Keratinocyte (primary cell): ENCODE results near the gene P2RX7. TPM values are rescaled to one million over a fixed set of nuclear protein-coding genes. Genes with fewer than 3 reads are reported as not detected.

Source experiments
- DNase-seq: peaks from one replicate; pipeline ENCODE4 v3.0.0-alpha.2; 2011; ENCODE audit warnings: low read depth, missing footprints, low spot score
- FAIRE-seq: peaks from 2 replicates; lab custom pipeline; 2011; peaks lifted over from hg19 to GRCh38; lab: Jason Lieb, UNC
- H2AFZ ChIP-seq: 2 replicates; pipeline ENCODE4 v1.6.0; 2012; ENCODE audit warnings: low read length, control low read depth, inconsistent platforms; ENCODE audit not compliant: control insufficient read depth
- H3K27ac ChIP-seq: 2 replicates; pipeline ENCODE4 v1.5.1; 2011; ENCODE audit warnings: low read length; ENCODE audit not compliant: control insufficient read depth, insufficient read depth
- H3K27me3 ChIP-seq: 3 replicates; pipeline ENCODE4 v1.6.0; 2011; ENCODE audit warnings: low read length; ENCODE audit not compliant: control insufficient read depth, insufficient read depth; ENCODE audit errors: extremely low read depth
- H3K36me3 ChIP-seq, 2 experiments: 2 replicates in 1 of 2; 3 replicates in 1 of 2; pipeline ENCODE4 v1.5.1; 2011; ENCODE audit warnings: low read length in 2 of 2, mild to moderate bottlenecking in 1 of 2; ENCODE audit not compliant: control insufficient read depth in 2 of 2, insufficient read depth in 2 of 2; ENCODE audit errors: extremely low read depth in 1 of 2
- H3K4me1 ChIP-seq: 3 replicates; pipeline ENCODE4 v1.5.1; 2011; ENCODE audit warnings: low read length; ENCODE audit not compliant: control insufficient read depth, insufficient read depth; ENCODE audit errors: extremely low read depth
- H3K4me2 ChIP-seq: 3 replicates; pipeline ENCODE4 v1.6.0; 2011; ENCODE audit warnings: low read depth, low read length; ENCODE audit not compliant: control insufficient read depth, insufficient read depth; ENCODE audit errors: extremely low read depth
- H3K4me3 ChIP-seq, 3 experiments: fragments of 200-600 bp in 1 of 3; sonication (generic) in 1 of 3; 2 replicates in 2 of 3; 3 replicates in 1 of 3; pipeline ENCODE4 v1.5.1; 2011 to 2016; ENCODE audit warnings: low read length in 3 of 3, mild to moderate bottlenecking in 3 of 3, control low read depth in 2 of 3, inconsistent platforms in 1 of 3, low read depth in 1 of 3, mixed read lengths in 1 of 3, mixed run types in 1 of 3, moderate library complexity in 1 of 3; ENCODE audit not compliant: control insufficient read depth in 2 of 3, insufficient read depth in 2 of 3; ENCODE audit errors: extremely low read depth in 1 of 3
- H3K79me2 ChIP-seq: 2 replicates; pipeline ENCODE4 v1.6.0; 2012; ENCODE audit warnings: low read length; ENCODE audit not compliant: control insufficient read depth, insufficient read depth
- H3K9ac ChIP-seq: 3 replicates; pipeline ENCODE4 v1.6.0; 2011; ENCODE audit warnings: low read length; ENCODE audit not compliant: control insufficient read depth, insufficient read depth; ENCODE audit errors: extremely low read depth
- H3K9me1 ChIP-seq: 3 replicates; pipeline ENCODE4 v1.6.0; 2011; ENCODE audit warnings: low read length; ENCODE audit not compliant: control insufficient read depth, insufficient read depth; ENCODE audit errors: extremely low read depth
- H3K9me3 ChIP-seq: 2 replicates; pipeline ENCODE4 v1.5.1; 2012; ENCODE audit warnings: low read depth, low read length; ENCODE audit not compliant: control insufficient read depth
- H4K20me1 ChIP-seq: 3 replicates; pipeline ENCODE4 v1.6.0; 2011; ENCODE audit warnings: low read length; ENCODE audit not compliant: control insufficient read depth, insufficient read depth; ENCODE audit errors: extremely low read depth
- EZH2 ChIP-seq: IDR thresholded peaks from one replicate; pipeline ENCODE4 v1.6.1; 2012; ENCODE audit warnings: inconsistent platforms, mild to moderate bottlenecking, low read length, moderate library complexity
- dilution Hi-C: fragments of 300-500 bp; cut with MboI; formaldehyde crosslinking; loops from one replicate; pipeline ENCODE4 v1.7.0; 2020; ENCODE audit warnings: low sequenced_read_pairs; ENCODE audit not compliant: extremely low pct_ligation_motif_present
- polyA plus RNA-seq, 5 experiments: library from polyadenylated mRNA; depleted of rRNA in 3 of 5; stranded (reverse) in 3 of 5; stranded (forward) in 1 of 5; unstranded in 1 of 5; fragments of >200 nt; gene quantifications; 1 replicate in 1 of 5; 2 replicates in 3 of 5; 3 replicates in 1 of 5; pipeline versions ENCODE4 v1.2.1 to v1.2.3, GENCODE V29; 2011 to 2012; ENCODE audit warnings: missing spikeins in 2 of 5, low read depth in 1 of 5, low replicate concordance in 1 of 5
- TF ChIP-seq, protein P1 (sequence below), 3 experiments: IDR thresholded peaks in 1 of 3; conservative IDR thresholded peaks in 1 of 3; optimal IDR thresholded peaks in 1 of 3; 2 replicates in 2 of 3; 3 replicates in 1 of 3; pipeline versions ENCODE3 to v1.5.1; 2011; ENCODE audit warnings: low read length in 3 of 3, mild to moderate bottlenecking in 3 of 3, moderate library complexity in 2 of 3, control low read depth in 1 of 3, inconsistent platforms in 1 of 3; ENCODE audit not compliant: insufficient read depth in 2 of 3; ENCODE audit errors: extremely low read depth in 1 of 3

P2RX7 gene
- polyA plus RNA-seq, 1 donor (not counting 4 experiments of a cell fraction or from before 2014, with no cell fraction given): 0.20 TPM

DNA sequence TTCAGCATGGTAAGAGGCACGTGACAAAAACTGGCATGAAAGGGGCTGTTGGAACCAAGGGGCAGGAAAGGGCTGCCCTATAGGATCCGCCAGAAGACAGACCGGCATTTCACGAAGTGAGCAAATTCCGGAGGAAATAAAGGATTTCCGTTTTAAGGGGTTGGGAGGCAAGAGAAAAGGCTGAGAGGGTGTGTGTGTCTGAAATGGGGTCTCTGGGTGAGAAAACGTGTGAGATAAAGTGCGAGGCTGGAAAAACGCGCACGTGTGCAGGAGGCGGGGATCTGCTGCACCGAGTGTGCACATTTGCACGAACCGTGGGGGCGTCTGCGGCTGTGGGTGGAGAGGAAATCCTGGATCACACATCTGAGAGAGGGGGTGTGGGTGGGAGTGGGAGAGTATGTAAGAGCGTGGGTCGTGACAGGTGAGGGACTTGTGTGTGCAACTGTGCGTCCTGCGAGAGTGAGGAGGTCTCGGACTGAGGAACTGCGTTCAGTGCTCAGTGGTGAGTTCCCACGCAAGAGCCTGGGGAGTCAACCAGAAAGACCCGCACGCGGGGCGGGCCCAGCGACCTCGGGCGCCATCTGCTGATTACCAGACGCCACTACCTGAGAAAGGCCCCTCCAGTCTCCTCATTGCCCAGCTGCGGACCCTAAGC, 37.0 kb upstream of the P2RX7 start:
- DNase-seq (no peak), FAIRE-seq (no peak)
- Histone ChIP-seq H3K79me2 (no peaks in the 10 kb centered on the region), H3K9me3 (no peaks in the 10 kb centered on the region), H3K36me3 (no peaks in the 10 kb centered on the region), H3K27ac (no peak overlapping the region), H3K9ac (no peak overlapping the region), H3K4me1 (peaks cover 4% of the 10 kb centered on the region), H4K20me1 (no peaks in the 10 kb centered on the region), H2AFZ (peak overlapping the region; percentile 71), H3K9me1 (no peaks in the 10 kb centered on the region), H3K4me2 (peak overlapping the region; percentile 77), H3K27me3 (peaks cover 5% of the 10 kb centered on the region), H3K4me3 (peak overlapping the region in 1 of 3 experiments; percentile 33)
- TF ChIP-seq, protein P1, sequence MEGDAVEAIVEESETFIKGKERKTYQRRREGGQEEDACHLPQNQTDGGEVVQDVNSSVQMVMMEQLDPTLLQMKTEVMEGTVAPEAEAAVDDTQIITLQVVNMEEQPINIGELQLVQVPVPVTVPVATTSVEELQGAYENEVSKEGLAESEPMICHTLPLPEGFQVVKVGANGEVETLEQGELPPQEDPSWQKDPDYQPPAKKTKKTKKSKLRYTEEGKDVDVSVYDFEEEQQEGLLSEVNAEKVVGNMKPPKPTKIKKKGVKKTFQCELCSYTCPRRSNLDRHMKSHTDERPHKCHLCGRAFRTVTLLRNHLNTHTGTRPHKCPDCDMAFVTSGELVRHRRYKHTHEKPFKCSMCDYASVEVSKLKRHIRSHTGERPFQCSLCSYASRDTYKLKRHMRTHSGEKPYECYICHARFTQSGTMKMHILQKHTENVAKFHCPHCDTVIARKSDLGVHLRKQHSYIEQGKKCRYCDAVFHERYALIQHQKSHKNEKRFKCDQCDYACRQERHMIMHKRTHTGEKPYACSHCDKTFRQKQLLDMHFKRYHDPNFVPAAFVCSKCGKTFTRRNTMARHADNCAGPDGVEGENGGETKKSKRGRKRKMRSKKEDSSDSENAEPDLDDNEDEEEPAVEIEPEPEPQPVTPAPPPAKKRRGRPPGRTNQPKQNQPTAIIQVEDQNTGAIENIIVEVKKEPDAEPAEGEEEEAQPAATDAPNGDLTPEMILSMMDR (optimal IDR thresholded peaks at IDR 0.05 in 1 of 3, IDR thresholded peaks at IDR 0.05 in 1 of 3, conservative IDR thresholded peaks at IDR 0.05 in 1 of 3; ENCODE audit: extremely low read depth in 1 of 3, insufficient read depth in 2 of 3, low read length in 3 of 3): peak; percentile 65 to 96 (median 69)
- TF ChIP-seq EZH2: no peak
- dilution Hi-C loops: no loop called here

DNA sequence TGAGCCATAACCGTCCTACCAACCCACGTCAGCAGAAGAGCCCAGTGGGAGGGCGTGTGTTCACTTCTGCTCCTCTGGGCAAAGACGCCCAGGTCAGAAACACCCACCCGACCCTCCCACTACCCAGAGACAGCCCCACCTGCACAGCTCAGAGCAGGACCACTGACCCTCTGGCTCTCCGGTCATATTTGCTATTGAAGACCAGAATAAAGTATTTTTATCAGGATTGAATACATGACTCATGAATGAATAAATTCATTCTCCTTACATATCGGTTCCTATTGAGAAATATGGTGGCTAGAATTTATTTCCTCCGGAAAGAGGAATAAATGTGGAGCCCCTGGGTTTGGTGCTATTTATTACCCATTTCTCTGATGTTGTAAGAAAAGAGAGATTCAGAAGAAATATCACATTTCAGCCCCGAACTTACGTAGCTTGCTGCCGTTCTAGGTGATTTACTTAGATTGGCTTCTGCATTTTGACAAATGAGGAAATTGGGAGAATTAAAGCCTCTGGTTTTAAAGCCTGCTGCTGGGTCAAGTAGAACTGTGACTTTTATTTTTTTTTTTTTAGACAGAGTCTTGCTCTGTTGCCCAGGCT, 36.4 kb upstream of the P2RX7 start:
- no peaks in the 10 kb centered on the region for H3K79me2 ChIP-seq
- dilution Hi-C loops: no loop called here
- no peaks in the 10 kb centered on the region for H4K20me1 ChIP-seq
- H3K4me1 ChIP-seq: peaks cover 4% of the 10 kb centered on the region
- no peaks in the 10 kb centered on the region for H3K9me3 ChIP-seq
- no peaks in the 10 kb centered on the region for H3K36me3 ChIP-seq
- TF ChIP-seq EZH2: no peak
- TF ChIP-seq, protein P1 (optimal IDR thresholded peaks at IDR 0.05 in 1 of 3, IDR thresholded peaks at IDR 0.05 in 1 of 3, conservative IDR thresholded peaks at IDR 0.05 in 1 of 3; ENCODE audit: extremely low read depth in 1 of 3, insufficient read depth in 2 of 3, low read length in 3 of 3): no peak
- no peak overlapping the region for H3K27ac ChIP-seq
- H3K9ac ChIP-seq: no peak overlapping the region
- H3K4me2 ChIP-seq: peak overlapping the region; percentile 77
- no peak for DNase-seq
- H3K27me3 ChIP-seq: peaks cover 5% of the 10 kb centered on the region
- no peak overlapping the region for H2AFZ ChIP-seq
- no peak overlapping the region for H3K4me3 ChIP-seq
- FAIRE-seq: no peak
- H3K9me1 ChIP-seq: no peaks in the 10 kb centered on the region
